ENCODE data around the gene PGM5.

GRCh38 chr9:68493541-68493940 is 137.1 kb downstream of the PGM5 start:
- TF ChIP-seq, protein P1, sequence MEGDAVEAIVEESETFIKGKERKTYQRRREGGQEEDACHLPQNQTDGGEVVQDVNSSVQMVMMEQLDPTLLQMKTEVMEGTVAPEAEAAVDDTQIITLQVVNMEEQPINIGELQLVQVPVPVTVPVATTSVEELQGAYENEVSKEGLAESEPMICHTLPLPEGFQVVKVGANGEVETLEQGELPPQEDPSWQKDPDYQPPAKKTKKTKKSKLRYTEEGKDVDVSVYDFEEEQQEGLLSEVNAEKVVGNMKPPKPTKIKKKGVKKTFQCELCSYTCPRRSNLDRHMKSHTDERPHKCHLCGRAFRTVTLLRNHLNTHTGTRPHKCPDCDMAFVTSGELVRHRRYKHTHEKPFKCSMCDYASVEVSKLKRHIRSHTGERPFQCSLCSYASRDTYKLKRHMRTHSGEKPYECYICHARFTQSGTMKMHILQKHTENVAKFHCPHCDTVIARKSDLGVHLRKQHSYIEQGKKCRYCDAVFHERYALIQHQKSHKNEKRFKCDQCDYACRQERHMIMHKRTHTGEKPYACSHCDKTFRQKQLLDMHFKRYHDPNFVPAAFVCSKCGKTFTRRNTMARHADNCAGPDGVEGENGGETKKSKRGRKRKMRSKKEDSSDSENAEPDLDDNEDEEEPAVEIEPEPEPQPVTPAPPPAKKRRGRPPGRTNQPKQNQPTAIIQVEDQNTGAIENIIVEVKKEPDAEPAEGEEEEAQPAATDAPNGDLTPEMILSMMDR (conservative IDR thresholded peaks at IDR 0.05; ENCODE audit: low read depth in 2 of 2): no peak
- no peak for TF ChIP-seq EZH2 (IDR thresholded peaks at IDR 0.05; ENCODE audit: low read depth, unreplicated experiment)
- no peak for TF ChIP-seq POLR2AphosphoS5 (IDR thresholded peaks at IDR 0.05; ENCODE audit: low read depth)

Data from GM23338 (cell line).